Fibroblast of lung (primary cell): Measurements from ENCODE around the gene COA7. TPM values are rescaled to one million over a fixed set of nuclear protein-coding genes. Genes with fewer than 3 reads are reported as not detected.
A peak's percentile ranks its signal among the peaks of the same experiment; 100 is the strongest.

Experiments used
- DNase-seq, 2 donors: peaks; one replicate each; pipeline versions ENCODE4 v3.0.0 to v3.0.0-alpha.2; 2010; ENCODE audit warnings: low read depth in 2 of 2
- H2AFZ ChIP-seq: 2 replicates; pipeline ENCODE4 v1.5.1; 2012; ENCODE audit warnings: low read length, control low read depth, inconsistent platforms
- H3K27ac ChIP-seq: 2 replicates; pipeline ENCODE4 v1.5.1; 2011; ENCODE audit warnings: low read length, control low read depth; ENCODE audit not compliant: insufficient read depth
- H3K27me3 ChIP-seq: 2 replicates; pipeline ENCODE4 v1.5.1; 2011; ENCODE audit warnings: mild to moderate bottlenecking, low read length; ENCODE audit not compliant: control insufficient read depth, insufficient read depth
- H3K36me3 ChIP-seq: 2 replicates; pipeline ENCODE4 v1.5.1; 2011; ENCODE audit warnings: low read length; ENCODE audit not compliant: control insufficient read depth, insufficient read depth
- H3K4me1 ChIP-seq: 2 replicates; pipeline ENCODE4 v1.5.1; 2011; ENCODE audit warnings: low read length; ENCODE audit not compliant: control insufficient read depth, insufficient read depth; ENCODE audit errors: extremely low read depth
- H3K4me2 ChIP-seq: 2 replicates; pipeline ENCODE4 v1.5.1; 2011; ENCODE audit warnings: low read length, control low read depth; ENCODE audit not compliant: insufficient read depth; ENCODE audit errors: extremely low read depth
- H3K4me3 ChIP-seq, 4 experiments: fragments of 200-600 bp in 1 of 4; sonication (generic) in 1 of 4; replicated peaks in 1 of 4; 2 replicates each; pipeline ENCODE4 v1.5.1; 2011 to 2016; ENCODE audit warnings: low read length in 4 of 4, low read depth in 3 of 4, mild to moderate bottlenecking in 3 of 4, control low read depth in 2 of 4, inconsistent platforms in 1 of 4, mixed read lengths in 1 of 4; ENCODE audit not compliant: insufficient read depth in 1 of 4; ENCODE audit errors: control extremely low read depth in 1 of 4
- H3K79me2 ChIP-seq: 2 replicates; pipeline ENCODE4 v1.5.1; 2012; ENCODE audit warnings: mild to moderate bottlenecking, low read length, inconsistent platforms; ENCODE audit not compliant: control insufficient read depth, insufficient read depth
- H3K9ac ChIP-seq: 2 replicates; pipeline ENCODE4 v1.5.1; 2011; ENCODE audit warnings: mild to moderate bottlenecking, low read length, control low read depth; ENCODE audit not compliant: insufficient read depth
- H3K9me3 ChIP-seq: 2 replicates; pipeline ENCODE4 v1.5.1; 2012; ENCODE audit warnings: low read depth, low read length; ENCODE audit not compliant: control insufficient read depth, insufficient read depth
- H4K20me1 ChIP-seq: 2 replicates; pipeline ENCODE4 v1.5.1; 2011; ENCODE audit warnings: low read length; ENCODE audit not compliant: control insufficient read depth, insufficient read depth; ENCODE audit errors: extremely low read depth
- EZH2 ChIP-seq: IDR thresholded peaks from 2 replicates; pipeline ENCODE4 v1.5.1; 2012; ENCODE audit warnings: low read length, control low read depth, mild to moderate bottlenecking; ENCODE audit errors: missing control alignments
- polyA plus RNA-seq, 2 donors: library from polyadenylated mRNA; depleted of rRNA in 1 of 2; stranded (reverse) in 1 of 2; unstranded in 1 of 2; fragments of >200 nt; gene quantifications; 2 replicates each; pipeline ENCODE4 v1.2.1, GENCODE V29; 2011 to 2012; ENCODE audit warnings: missing spikeins in 1 of 2
- total RNA-seq: library from RNA; depleted of rRNA; stranded (reverse); fragments of >200 nt; gene quantifications from 2 replicates; pipeline ENCODE4 v1.2.1, GENCODE V29; 2014
- TF ChIP-seq, protein P1 (sequence below), 2 donors: IDR thresholded peaks in 1 of 2; conservative IDR thresholded peaks in 1 of 2; 1 replicate in 1 of 2; 2 replicates in 1 of 2; pipeline ENCODE4 v1.5.1; 2011 to 2012; ENCODE audit warnings: low read length in 2 of 2, control low read depth in 1 of 2, inconsistent platforms in 1 of 2, low read depth in 1 of 2, mild to moderate bottlenecking in 1 of 2

Gene COA7
- total and polyA plus RNA-seq, 2 donors (not counting 1 experiment from before 2014, with no cell fraction given) = 14.5 to 16.2 TPM

DNA sequence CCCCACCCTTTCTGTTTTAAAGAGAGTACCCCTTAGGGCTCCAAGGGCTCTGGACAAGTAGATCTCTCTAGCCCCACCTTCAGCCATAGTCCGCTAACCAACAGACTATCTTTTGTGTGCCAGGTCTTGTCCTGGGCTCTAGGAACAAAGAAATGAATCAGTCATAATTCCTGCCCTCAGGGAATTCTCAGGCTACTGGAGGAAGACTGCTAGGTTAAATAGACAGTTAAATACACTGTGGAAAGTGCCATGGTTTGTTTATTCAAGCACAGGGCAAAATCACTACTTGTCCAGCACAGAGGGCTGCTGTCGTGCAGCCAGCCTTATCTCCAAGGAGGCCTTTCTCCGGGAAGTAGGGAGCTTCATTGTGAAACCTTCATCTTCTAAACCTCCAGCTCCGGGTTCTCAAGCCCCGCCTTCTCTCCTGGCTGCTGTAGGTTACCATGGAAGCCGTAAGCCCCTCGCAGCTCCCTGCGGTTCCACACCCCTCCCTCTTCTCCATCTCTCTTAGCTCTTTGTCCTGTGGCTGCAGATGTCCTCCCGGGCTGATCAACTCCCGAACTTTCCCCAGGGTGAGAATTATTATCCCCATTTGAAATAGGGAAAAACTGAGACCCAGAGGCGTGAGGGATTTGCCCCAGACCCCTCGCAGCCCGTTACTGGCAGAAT lies 35.4 kb downstream of the COA7 start:
- H3K27me3 ChIP-seq = peaks cover 2% of the 10 kb centered on the region
- H3K4me1 ChIP-seq = no peaks in the 10 kb centered on the region
- no peak overlapping the region for H3K27ac ChIP-seq
- peak overlapping the region; percentile 1 for H2AFZ ChIP-seq
- no peak overlapping the region for H3K4me3 ChIP-seq
- H4K20me1 ChIP-seq = no peaks in the 10 kb centered on the region
- H3K9ac ChIP-seq = no peak overlapping the region
- peak; percentile 29 to 44 for DNase-seq
- H3K9me3 ChIP-seq = no peaks in the 10 kb centered on the region
- H3K79me2 ChIP-seq = no peaks in the 10 kb centered on the region
- H3K36me3 ChIP-seq = no peaks in the 10 kb centered on the region
- TF ChIP-seq, protein P1, sequence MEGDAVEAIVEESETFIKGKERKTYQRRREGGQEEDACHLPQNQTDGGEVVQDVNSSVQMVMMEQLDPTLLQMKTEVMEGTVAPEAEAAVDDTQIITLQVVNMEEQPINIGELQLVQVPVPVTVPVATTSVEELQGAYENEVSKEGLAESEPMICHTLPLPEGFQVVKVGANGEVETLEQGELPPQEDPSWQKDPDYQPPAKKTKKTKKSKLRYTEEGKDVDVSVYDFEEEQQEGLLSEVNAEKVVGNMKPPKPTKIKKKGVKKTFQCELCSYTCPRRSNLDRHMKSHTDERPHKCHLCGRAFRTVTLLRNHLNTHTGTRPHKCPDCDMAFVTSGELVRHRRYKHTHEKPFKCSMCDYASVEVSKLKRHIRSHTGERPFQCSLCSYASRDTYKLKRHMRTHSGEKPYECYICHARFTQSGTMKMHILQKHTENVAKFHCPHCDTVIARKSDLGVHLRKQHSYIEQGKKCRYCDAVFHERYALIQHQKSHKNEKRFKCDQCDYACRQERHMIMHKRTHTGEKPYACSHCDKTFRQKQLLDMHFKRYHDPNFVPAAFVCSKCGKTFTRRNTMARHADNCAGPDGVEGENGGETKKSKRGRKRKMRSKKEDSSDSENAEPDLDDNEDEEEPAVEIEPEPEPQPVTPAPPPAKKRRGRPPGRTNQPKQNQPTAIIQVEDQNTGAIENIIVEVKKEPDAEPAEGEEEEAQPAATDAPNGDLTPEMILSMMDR (conservative IDR thresholded peaks at IDR 0.05 in 1 of 2, IDR thresholded peaks at IDR 0.05 in 1 of 2; ENCODE audit: low read depth in 1 of 2, low read length in 2 of 2) = no peak
- TF ChIP-seq EZH2 = no peak
- H3K4me2 ChIP-seq = no peak overlapping the region

- Histone ChIP-seq H3K4me2 (no peak overlapping the region), H3K27me3 (peaks cover 2% of the 10 kb centered on the region), H3K79me2 (no peaks in the 10 kb centered on the region), H3K36me3 (no peaks in the 10 kb centered on the region), H3K4me1 (no peaks in the 10 kb centered on the region), H4K20me1 (no peaks in the 10 kb centered on the region), H3K4me3 (no peak overlapping the region), H3K27ac (no peak overlapping the region), H2AFZ (no peak overlapping the region), H3K9ac (no peak overlapping the region), H3K9me3 (no peaks in the 10 kb centered on the region)
- TF ChIP-seq, protein P1 (conservative IDR thresholded peaks at IDR 0.05 in 1 of 2, IDR thresholded peaks at IDR 0.05 in 1 of 2; ENCODE audit: low read depth in 1 of 2, low read length in 2 of 2) = no peak
- no peak for TF ChIP-seq EZH2
- no peak for DNase-seq
Measured at GRCh38 chr1:52660807-52661206, 37.3 kb downstream of the COA7 start.

DNA sequence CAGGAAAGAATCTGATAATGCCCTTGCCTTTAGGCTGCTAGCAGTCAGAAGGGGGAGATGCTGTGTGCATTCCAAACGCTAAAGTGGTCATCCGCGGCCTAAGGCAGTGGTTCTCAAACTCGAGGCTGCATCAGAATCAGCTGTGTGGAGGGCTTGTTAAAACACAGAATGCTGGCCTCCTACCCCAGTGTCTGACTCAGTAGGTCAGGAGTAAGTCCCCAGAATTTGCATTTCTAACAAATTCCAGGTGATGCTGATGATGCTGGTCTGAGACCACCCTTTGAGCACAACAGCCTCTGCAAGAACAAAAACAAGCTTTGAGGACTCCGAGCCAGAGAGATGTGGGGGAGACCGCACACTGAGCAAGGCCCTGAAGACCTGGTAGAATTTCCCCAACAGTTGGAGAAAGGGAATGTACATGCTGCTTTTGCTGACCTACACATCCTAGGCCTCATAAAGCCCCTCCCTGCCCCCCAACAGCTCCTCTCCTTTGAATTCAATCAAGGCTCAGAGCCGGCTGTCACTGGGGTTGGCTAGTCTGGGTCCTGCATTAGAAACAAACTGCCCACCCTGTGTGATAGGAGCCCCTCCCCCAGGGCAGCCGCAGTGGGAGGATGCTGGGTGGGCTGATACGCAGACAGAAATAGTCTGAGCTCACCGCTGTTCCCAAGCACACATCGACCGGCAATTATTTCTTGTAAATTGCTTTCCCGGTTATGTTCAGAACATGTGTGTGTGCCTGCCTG lies 38.1 kb downstream of the COA7 start:
- Histone ChIP-seq H3K36me3 (no peaks in the 10 kb centered on the region), H4K20me1 (no peaks in the 10 kb centered on the region), H3K27ac (no peak overlapping the region), H3K79me2 (no peaks in the 10 kb centered on the region), H2AFZ (no peak overlapping the region), H3K9me3 (no peaks in the 10 kb centered on the region), H3K9ac (no peak overlapping the region), H3K4me3 (no peak overlapping the region), H3K4me1 (no peaks in the 10 kb centered on the region), H3K4me2 (no peak overlapping the region), H3K27me3 (peaks cover 2% of the 10 kb centered on the region)
- DNase-seq = no peak
- TF ChIP-seq, protein P1 (conservative IDR thresholded peaks at IDR 0.05 in 1 of 2, IDR thresholded peaks at IDR 0.05 in 1 of 2; ENCODE audit: low read depth in 1 of 2, low read length in 2 of 2) = no peak
- TF ChIP-seq EZH2 = no peak
